ENCODE results near the gene EBPL.

Gene EBPL

GRCh38 chr13:49652355-49653305 lies 38.7 kb downstream of the EBPL start:
- H3K4me1 ChIP-seq (ENCODE audit: control insufficient read depth in 1 of 2, insufficient read depth in 2 of 2, low read length in 2 of 2), result no peaks in the 10 kb centered on the region
- H3K9ac ChIP-seq (ENCODE audit: low read depth in 1 of 2, low read length in 2 of 2), result no peak overlapping the region
- H3K4me3 ChIP-seq (ENCODE audit: low read depth in 1 of 2, low read length in 2 of 2), result no peak overlapping the region
- no peaks in the 10 kb centered on the region for H3K27me3 ChIP-seq (ENCODE audit: control insufficient read depth in 1 of 2, insufficient read depth in 2 of 2, low read length in 2 of 2)
- no peak overlapping the region for H3K27ac ChIP-seq (ENCODE audit: low read depth, low read length)
- no peaks in the 10 kb centered on the region for H3K36me3 ChIP-seq (ENCODE audit: control insufficient read depth in 1 of 2, insufficient read depth in 2 of 2, low read length in 2 of 2)
- no peaks in the 10 kb centered on the region for H3K9me3 ChIP-seq (ENCODE audit: control insufficient read depth in 1 of 2, low read length in 2 of 2)

DNA sequence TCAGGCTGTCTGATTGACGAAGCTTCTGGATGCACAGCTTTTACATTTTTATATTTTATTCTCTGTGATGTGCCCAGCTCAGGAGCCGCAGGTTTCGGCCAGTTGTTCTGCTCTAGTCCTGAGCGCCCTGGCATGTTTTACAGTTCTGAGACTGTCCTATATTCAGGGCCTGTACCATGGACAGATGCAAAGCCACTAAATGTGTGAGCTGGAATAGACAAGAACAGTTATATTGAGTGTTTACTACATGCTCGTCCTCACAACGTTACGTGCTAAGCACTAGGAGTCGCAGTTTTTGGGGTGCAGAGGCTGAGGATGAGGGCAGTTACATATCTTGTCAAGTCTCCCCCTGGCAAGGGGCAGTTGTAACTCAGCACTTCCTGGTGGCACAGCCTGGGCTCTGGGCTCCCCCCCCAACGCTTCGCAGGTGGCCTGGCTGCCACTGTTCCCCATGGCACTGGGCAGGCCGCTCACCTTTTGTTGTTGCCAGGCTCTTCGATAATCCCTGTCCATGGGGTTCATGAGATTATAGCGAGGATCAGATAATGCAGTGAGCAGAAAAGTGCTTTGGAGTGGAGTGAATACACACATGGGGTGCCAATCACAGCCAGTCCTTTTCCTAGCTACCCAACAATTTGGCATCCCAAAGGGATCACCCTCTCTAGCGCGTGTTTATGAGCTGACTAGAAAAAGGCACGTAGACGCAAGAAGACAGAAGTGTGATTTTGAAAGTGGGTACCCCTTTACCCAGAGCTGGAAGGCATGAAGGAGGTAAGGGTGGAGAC lies 39.5 kb downstream of the EBPL start:
- H3K36me3 ChIP-seq (ENCODE audit: control insufficient read depth in 1 of 2, insufficient read depth in 2 of 2, low read length in 2 of 2), result no peaks in the 10 kb centered on the region
- no peak overlapping the region for H3K27ac ChIP-seq (ENCODE audit: low read depth, low read length)
- H3K9ac ChIP-seq (ENCODE audit: low read depth in 1 of 2, low read length in 2 of 2), result no peak overlapping the region
- H3K27me3 ChIP-seq (ENCODE audit: control insufficient read depth in 1 of 2, insufficient read depth in 2 of 2, low read length in 2 of 2), result no peaks in the 10 kb centered on the region
- no peaks in the 10 kb centered on the region for H3K4me1 ChIP-seq (ENCODE audit: control insufficient read depth in 1 of 2, insufficient read depth in 2 of 2, low read length in 2 of 2)
- no peaks in the 10 kb centered on the region for H3K9me3 ChIP-seq (ENCODE audit: control insufficient read depth in 1 of 2, low read length in 2 of 2)
- no peak overlapping the region for H3K4me3 ChIP-seq (ENCODE audit: low read depth in 1 of 2, low read length in 2 of 2)

GRCh38 chr13:49649963-49650312 lies 41.3 kb downstream of the EBPL start:
- no peak overlapping the region for H3K4me3 ChIP-seq (ENCODE audit: low read depth in 1 of 2, low read length in 2 of 2)
- H3K9me3 ChIP-seq (ENCODE audit: control insufficient read depth in 1 of 2, low read length in 2 of 2), result no peaks in the 10 kb centered on the region
- H3K9ac ChIP-seq (ENCODE audit: low read depth in 1 of 2, low read length in 2 of 2), result no peak overlapping the region
- H3K4me1 ChIP-seq (ENCODE audit: control insufficient read depth in 1 of 2, insufficient read depth in 2 of 2, low read length in 2 of 2), result no peaks in the 10 kb centered on the region
- H3K27ac ChIP-seq (ENCODE audit: low read depth, low read length), result no peak overlapping the region
- no peaks in the 10 kb centered on the region for H3K36me3 ChIP-seq (ENCODE audit: control insufficient read depth in 1 of 2, insufficient read depth in 2 of 2, low read length in 2 of 2)
- H3K27me3 ChIP-seq (ENCODE audit: control insufficient read depth in 1 of 2, insufficient read depth in 2 of 2, low read length in 2 of 2), result no peaks in the 10 kb centered on the region

DNA sequence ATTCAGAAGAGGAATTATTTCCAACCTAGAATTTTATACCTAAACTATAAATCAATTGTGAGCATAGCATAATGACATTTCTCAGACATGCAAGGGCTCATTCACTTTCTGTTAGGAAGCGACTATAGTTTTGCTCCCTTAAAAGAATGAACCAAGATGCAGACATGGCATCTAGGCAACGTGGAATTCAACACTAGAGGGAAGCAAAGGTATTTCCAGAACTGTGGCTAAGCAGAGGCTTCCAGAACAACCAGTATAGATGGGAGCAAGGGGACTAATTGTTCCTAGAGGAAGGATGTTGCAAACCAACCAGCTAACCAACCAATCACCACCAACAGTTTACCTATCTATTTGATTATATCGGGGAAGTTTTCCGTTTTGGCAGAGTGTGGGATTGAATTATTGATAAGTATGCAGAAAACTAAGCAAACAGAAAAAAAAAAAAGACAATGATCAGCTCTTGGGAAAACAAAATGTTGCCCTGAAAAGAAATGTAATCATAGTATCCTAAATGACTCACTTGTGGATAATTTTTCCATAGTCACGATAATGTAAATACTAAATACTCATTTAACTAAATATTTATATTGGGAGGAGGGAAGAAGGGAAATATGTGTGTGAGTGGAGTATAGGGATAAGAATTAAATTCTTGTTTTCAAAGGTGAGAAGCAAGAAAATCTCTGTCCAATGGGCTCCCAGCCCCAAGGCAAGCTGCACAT lies 41.9 kb downstream of the EBPL start:
- no peaks in the 10 kb centered on the region for H3K27me3 ChIP-seq (ENCODE audit: control insufficient read depth in 1 of 2, insufficient read depth in 2 of 2, low read length in 2 of 2)
- no peak overlapping the region for H3K9ac ChIP-seq (ENCODE audit: low read depth in 1 of 2, low read length in 2 of 2)
- H3K36me3 ChIP-seq (ENCODE audit: control insufficient read depth in 1 of 2, insufficient read depth in 2 of 2, low read length in 2 of 2), result no peaks in the 10 kb centered on the region
- no peaks in the 10 kb centered on the region for H3K9me3 ChIP-seq (ENCODE audit: control insufficient read depth in 1 of 2, low read length in 2 of 2)
- no peak overlapping the region for H3K27ac ChIP-seq (ENCODE audit: low read depth, low read length)
- no peak overlapping the region for H3K4me3 ChIP-seq (ENCODE audit: low read depth in 1 of 2, low read length in 2 of 2)
- no peaks in the 10 kb centered on the region for H3K4me1 ChIP-seq (ENCODE audit: control insufficient read depth in 1 of 2, insufficient read depth in 2 of 2, low read length in 2 of 2)

GRCh38 chr13:49646688-49647087 lies 44.6 kb downstream of the EBPL start:
- Histone ChIP-seq H3K27ac (ENCODE audit: low read depth, low read length) (no peak overlapping the region), H3K9me3 (ENCODE audit: control insufficient read depth in 1 of 2, low read length in 2 of 2) (no peaks in the 10 kb centered on the region), H3K4me1 (ENCODE audit: control insufficient read depth in 1 of 2, insufficient read depth in 2 of 2, low read length in 2 of 2) (no peaks in the 10 kb centered on the region), H3K9ac (ENCODE audit: low read depth in 1 of 2, low read length in 2 of 2) (no peak overlapping the region), H3K4me3 (ENCODE audit: low read depth in 1 of 2, low read length in 2 of 2) (no peak overlapping the region), H3K27me3 (ENCODE audit: control insufficient read depth in 1 of 2, insufficient read depth in 2 of 2, low read length in 2 of 2) (no peaks in the 10 kb centered on the region), H3K36me3 (ENCODE audit: control insufficient read depth in 1 of 2, insufficient read depth in 2 of 2, low read length in 2 of 2) (no peaks in the 10 kb centered on the region)

DNA sequence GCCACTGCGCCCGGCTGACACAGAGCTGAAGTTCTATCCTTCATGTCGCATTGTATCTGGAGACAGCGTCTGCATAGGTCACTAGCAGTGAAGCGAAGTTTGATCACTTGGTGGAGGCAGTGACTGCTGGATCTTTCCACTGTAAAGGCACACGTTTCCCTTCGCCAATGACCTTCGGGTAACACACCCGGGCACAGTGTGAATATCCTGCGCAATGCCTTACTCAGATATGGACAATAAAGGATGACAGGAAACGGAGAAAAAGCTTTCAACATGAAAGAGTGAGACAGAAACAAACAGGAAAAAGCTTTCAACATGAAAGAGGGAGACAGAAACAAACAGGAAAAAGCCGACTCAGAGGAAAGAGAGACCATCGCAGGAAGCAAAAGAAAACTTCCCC lies 45.8 kb downstream of the EBPL start:
- no peak overlapping the region for H3K27ac ChIP-seq (ENCODE audit: low read depth, low read length)

GRCh38 chr13:49643035-49643646 lies 48.1 kb downstream of the EBPL start:
- H3K9ac ChIP-seq (ENCODE audit: low read depth in 1 of 2, low read length in 2 of 2), result no peak overlapping the region
- H3K9me3 ChIP-seq (ENCODE audit: control insufficient read depth in 1 of 2, low read length in 2 of 2), result no peaks in the 10 kb centered on the region
- no peak overlapping the region for H3K27ac ChIP-seq (ENCODE audit: low read depth, low read length)
- no peaks in the 10 kb centered on the region for H3K27me3 ChIP-seq (ENCODE audit: control insufficient read depth in 1 of 2, insufficient read depth in 2 of 2, low read length in 2 of 2)
- no peaks in the 10 kb centered on the region for H3K4me1 ChIP-seq (ENCODE audit: control insufficient read depth in 1 of 2, insufficient read depth in 2 of 2, low read length in 2 of 2)
- no peaks in the 10 kb centered on the region for H3K36me3 ChIP-seq (ENCODE audit: control insufficient read depth in 1 of 2, insufficient read depth in 2 of 2, low read length in 2 of 2)
- no peak overlapping the region for H3K4me3 ChIP-seq (ENCODE audit: low read depth in 1 of 2, low read length in 2 of 2)

More for the DNA sequence above, 45.8 kb downstream of the EBPL start:
- H3K36me3 ChIP-seq (ENCODE audit: control insufficient read depth in 1 of 2, insufficient read depth in 2 of 2, low read length in 2 of 2), result no peaks in the 10 kb centered on the region
- H3K9me3 ChIP-seq (ENCODE audit: control insufficient read depth in 1 of 2, low read length in 2 of 2), result no peaks in the 10 kb centered on the region
- H3K4me1 ChIP-seq (ENCODE audit: control insufficient read depth in 1 of 2, insufficient read depth in 2 of 2, low read length in 2 of 2), result no peaks in the 10 kb centered on the region
- H3K9ac ChIP-seq (ENCODE audit: low read depth in 1 of 2, low read length in 2 of 2), result no peak overlapping the region
- no peak overlapping the region for H3K4me3 ChIP-seq (ENCODE audit: low read depth in 1 of 2, low read length in 2 of 2)
- H3K27me3 ChIP-seq (ENCODE audit: control insufficient read depth in 1 of 2, insufficient read depth in 2 of 2, low read length in 2 of 2), result no peaks in the 10 kb centered on the region

- Histone ChIP-seq H3K9ac (ENCODE audit: low read depth in 1 of 2, low read length in 2 of 2) (no peak overlapping the region), H3K9me3 (ENCODE audit: control insufficient read depth in 1 of 2, low read length in 2 of 2) (no peaks in the 10 kb centered on the region), H3K4me1 (ENCODE audit: control insufficient read depth in 1 of 2, insufficient read depth in 2 of 2, low read length in 2 of 2) (no peaks in the 10 kb centered on the region), H3K36me3 (ENCODE audit: control insufficient read depth in 1 of 2, insufficient read depth in 2 of 2, low read length in 2 of 2) (no peaks in the 10 kb centered on the region), H3K27me3 (ENCODE audit: control insufficient read depth in 1 of 2, insufficient read depth in 2 of 2, low read length in 2 of 2) (no peaks in the 10 kb centered on the region), H3K27ac (ENCODE audit: low read depth, low read length) (no peak overlapping the region), H3K4me3 (ENCODE audit: low read depth in 1 of 2, low read length in 2 of 2) (no peak overlapping the region)
Observed at GRCh38 chr13:49641801-49642291, 49.4 kb downstream of the EBPL start.

DNA sequence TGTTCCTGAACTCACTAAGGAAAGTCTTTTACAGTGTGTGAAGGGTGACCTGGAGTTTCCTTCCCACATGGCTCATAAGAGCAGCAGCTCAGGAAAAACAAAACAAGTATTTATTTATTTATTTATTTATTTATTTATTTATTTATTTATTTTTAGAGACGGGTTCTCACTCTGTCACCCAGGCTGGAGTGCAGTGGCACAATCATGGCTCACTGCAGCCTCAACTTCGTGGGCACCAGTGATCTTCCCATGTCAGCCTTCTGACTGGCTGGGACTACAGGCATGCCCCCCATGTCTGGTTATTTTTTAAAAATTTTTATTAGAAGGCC lies 52.6 kb downstream of the EBPL start:
- Histone ChIP-seq H3K4me1 (ENCODE audit: control insufficient read depth in 1 of 2, insufficient read depth in 2 of 2, low read length in 2 of 2) (peaks cover 0 to 9% of the 10 kb centered on the region in 2 donors), H3K27me3 (ENCODE audit: control insufficient read depth in 1 of 2, insufficient read depth in 2 of 2, low read length in 2 of 2) (no peaks in the 10 kb centered on the region), H3K27ac (ENCODE audit: low read depth, low read length) (no peak overlapping the region), H3K9ac (ENCODE audit: low read depth in 1 of 2, low read length in 2 of 2) (no peak overlapping the region), H3K36me3 (ENCODE audit: control insufficient read depth in 1 of 2, insufficient read depth in 2 of 2, low read length in 2 of 2) (no peaks in the 10 kb centered on the region), H3K4me3 (ENCODE audit: low read depth in 1 of 2, low read length in 2 of 2) (no peak overlapping the region), H3K9me3 (ENCODE audit: control insufficient read depth in 1 of 2, low read length in 2 of 2) (no peaks in the 10 kb centered on the region)

Measured in duodenal mucosa (tissue), 2 donors.